H9 (cell line): ENCODE measurements around the gene BDH1. TPM values are rescaled to one million over a fixed set of nuclear protein-coding genes. Genes with fewer than 3 reads are reported as not detected.

Experiments used
- DNase-seq: peaks from one replicate; pipeline ENCODE4 v3.0.0-alpha.2; 2017
- H2AFZ ChIP-seq: one replicate; pipeline ENCODE4 v1.6.1; 2013; ENCODE audit warnings: mild to moderate bottlenecking, low read length, control low read depth, moderate library complexity
- H2AK5ac ChIP-seq: 2 replicates; pipeline ENCODE4 v1.6.1; 2013; ENCODE audit warnings: low read length, control low read depth, mixed read lengths; ENCODE audit not compliant: insufficient read length
- H2BK120ac ChIP-seq: one replicate; pipeline ENCODE4 v1.6.1; 2013; ENCODE audit warnings: low read depth, mild to moderate bottlenecking, low read length, control low read depth, inconsistent platforms; ENCODE audit not compliant: poor library complexity, severe bottlenecking
- H2BK12ac ChIP-seq: 2 replicates; pipeline ENCODE4 v1.6.1; 2013; ENCODE audit warnings: low read length, control low read depth, mixed read lengths, low read depth; ENCODE audit not compliant: insufficient read length
- H2BK15ac ChIP-seq: 2 replicates; pipeline ENCODE4 v1.6.1; 2013; ENCODE audit warnings: low read depth, low read length, control low read depth
- H2BK20ac ChIP-seq: one replicate; pipeline ENCODE4 v1.6.1; 2013; ENCODE audit warnings: low read depth, mild to moderate bottlenecking, low read length, control low read depth, inconsistent platforms; ENCODE audit not compliant: poor library complexity, severe bottlenecking
- H2BK5ac ChIP-seq: 2 replicates; pipeline ENCODE4 v1.6.1; 2013; ENCODE audit warnings: low read length, control low read depth, mixed read lengths; ENCODE audit not compliant: insufficient read length
- H3K14ac ChIP-seq: 2 replicates; pipeline ENCODE4 v1.6.1; 2013; ENCODE audit warnings: low read length, control low read depth; ENCODE audit not compliant: insufficient read depth
- H3K18ac ChIP-seq: 2 replicates; pipeline ENCODE4 v1.6.1; 2013; ENCODE audit warnings: low read depth, mild to moderate bottlenecking, mixed read lengths, low read length, control low read depth; ENCODE audit not compliant: insufficient read length
- H3K23ac ChIP-seq: 2 replicates; pipeline ENCODE4 v1.6.1; 2013; ENCODE audit warnings: low read length, control low read depth, mixed read lengths, low read depth; ENCODE audit not compliant: insufficient read length
- H3K23me2 ChIP-seq: 2 replicates; pipeline ENCODE4 v1.6.1; 2013; ENCODE audit warnings: low read depth, mild to moderate bottlenecking, mixed read lengths, low read length, control low read depth; ENCODE audit not compliant: insufficient read length, poor library complexity, severe bottlenecking
- H3K27ac ChIP-seq: 2 replicates; pipeline ENCODE4 v1.5.1; 2013; ENCODE audit warnings: low read length, control low read depth, mixed read lengths, low read depth; ENCODE audit not compliant: insufficient read length
- H3K27me3 ChIP-seq: 2 replicates; pipeline ENCODE4 v1.6.1; 2013; ENCODE audit warnings: low read length, control low read depth, inconsistent platforms; ENCODE audit not compliant: insufficient read depth
- H3K4ac ChIP-seq: 2 replicates; pipeline ENCODE4 v1.6.1; 2013; ENCODE audit warnings: low read depth, mild to moderate bottlenecking, control low read depth, inconsistent platforms, low read length, moderate library complexity
- H3K4me1 ChIP-seq: 2 replicates; pipeline ENCODE4 v1.6.1; 2013; ENCODE audit warnings: low read length, control low read depth, inconsistent platforms; ENCODE audit not compliant: insufficient read depth
- H3K4me2 ChIP-seq: 2 replicates; pipeline ENCODE4 v1.6.1; 2013; ENCODE audit warnings: low read length, control low read depth, mixed read lengths; ENCODE audit not compliant: insufficient read length, insufficient read depth
- H3K56ac ChIP-seq: 2 replicates; pipeline ENCODE4 v1.6.1; 2013; ENCODE audit warnings: low read depth, mild to moderate bottlenecking, mixed read lengths, low read length, control low read depth; ENCODE audit not compliant: insufficient read length
- H3K79me1 ChIP-seq: 2 replicates; pipeline ENCODE4 v1.6.1; 2013; ENCODE audit warnings: low read depth, mild to moderate bottlenecking, moderate library complexity, low read length, control low read depth, inconsistent platforms; ENCODE audit not compliant: insufficient read depth, poor library complexity, severe bottlenecking
- H3K79me2 ChIP-seq: 2 replicates; pipeline ENCODE4 v1.6.1; 2013; ENCODE audit warnings: low read length, control low read depth, inconsistent platforms; ENCODE audit not compliant: insufficient read depth
- H3K9ac ChIP-seq: 2 replicates; pipeline ENCODE4 v1.6.1; 2013; ENCODE audit warnings: low read length, control low read depth, mixed read lengths; ENCODE audit not compliant: insufficient read length; ENCODE audit errors: extremely low read depth
- H3K9me3 ChIP-seq: one replicate; pipeline ENCODE4 v1.6.1; 2013; ENCODE audit warnings: low read depth, low read length, inconsistent platforms; ENCODE audit not compliant: control insufficient read depth
- H3T11ph ChIP-seq: one replicate; pipeline ENCODE4 v1.6.1; 2013; ENCODE audit warnings: mild to moderate bottlenecking, low read length, control low read depth, inconsistent platforms
- H4K20me1 ChIP-seq: one replicate; pipeline ENCODE4 v1.6.1; 2013; ENCODE audit not compliant: control insufficient read depth, insufficient read length, insufficient read depth
- H4K5ac ChIP-seq: 2 replicates; pipeline ENCODE4 v1.6.1; 2013; ENCODE audit warnings: low read depth, mild to moderate bottlenecking, mixed read lengths, low read length, control low read depth; ENCODE audit not compliant: insufficient read length
- H4K8ac ChIP-seq: replicated peaks from 2 replicates; pipeline ENCODE4 v1.6.1; 2013; ENCODE audit warnings: low read length, control low read depth, mixed read lengths, low read depth; ENCODE audit not compliant: insufficient read length
- H4K91ac ChIP-seq: 2 replicates; pipeline ENCODE4 v1.6.1; 2013; ENCODE audit warnings: low read depth, mild to moderate bottlenecking, moderate library complexity, mixed read lengths, low read length, control low read depth; ENCODE audit not compliant: insufficient read length
- H3K27ac Mint-ChIP-seq, 3 experiments: 2 replicates in 2 of 3; 3 replicates in 1 of 3; pipeline ENCODE4 v1.8.0; 2020 to 2021; ENCODE audit warnings: mixed read lengths in 3 of 3, mild to moderate bottlenecking in 1 of 3, moderate library complexity in 1 of 3
- H3K27me3 Mint-ChIP-seq: 2 replicates; pipeline ENCODE4 v1.8.0; 2021; ENCODE audit warnings: low read depth, mild to moderate bottlenecking, moderate library complexity, mixed read lengths
- H3K36me3 Mint-ChIP-seq, 3 experiments: 2 replicates in 2 of 3; 3 replicates in 1 of 3; pipeline ENCODE4 v1.8.0; 2020 to 2021; ENCODE audit warnings: low read depth in 3 of 3, mixed read lengths in 3 of 3; ENCODE audit not compliant: insufficient read depth in 1 of 3
- H3K4me1 Mint-ChIP-seq, 2 experiments: 2 replicates each; pipeline ENCODE4 v1.8.0; 2020; ENCODE audit warnings: mixed read lengths in 2 of 2
- H3K4me3 Mint-ChIP-seq, 2 experiments: 2 replicates in 1 of 2; 3 replicates in 1 of 2; pipeline ENCODE4 v1.8.0; 2020 to 2021; ENCODE audit warnings: mild to moderate bottlenecking in 2 of 2, mixed read lengths in 2 of 2, moderate library complexity in 1 of 2
- H3K9me3 Mint-ChIP-seq, 2 experiments: 2 replicates in 1 of 2; 3 replicates in 1 of 2; pipeline ENCODE4 v1.8.0; 2020; ENCODE audit warnings: mild to moderate bottlenecking in 2 of 2, mixed read lengths in 2 of 2, moderate library complexity in 1 of 2
- CTCF ChIP-seq: fragments of 200-600 bp; sonication (generic); conservative IDR thresholded peaks from 3 replicates; pipeline ENCODE4 v1.8.0; 2021; ENCODE audit warnings: antibody characterized with exemption, mild to moderate bottlenecking
- WGBS: extraction: QIAGEN DNeasy Blood & Tissue Kit; methylation state at CpG from one replicate; pipeline ENCODE4 v1.1.7; 2013; ENCODE audit warnings: missing lambda C conversion rate, low lambda C conversion rate, mixed read lengths; ENCODE audit not compliant: insufficient read length; ENCODE audit errors: extremely low coverage; 5-methylcytosine and 5-hydroxymethylcytosine counted together
- total RNA-seq: library from RNA; stranded (reverse); gene quantifications from 2 replicates; pipeline ENCODE4 v1.2.1, GENCODE V29; 2021

Gene BDH1
- total RNA-seq, 1 experiment from 2014 or later, result 23.8 TPM

GRCh38 chr3:197583371-197583770 lies 27.6 kb upstream of the BDH1 start:
- Histone ChIP-seq H3K4ac (no peak overlapping the region), H3K18ac (no peak overlapping the region), H3K4me2 (no peak overlapping the region), H4K20me1 (peaks cover 2% of the 10 kb centered on the region), H3K56ac (no peak overlapping the region), H2BK120ac (no peak overlapping the region), H3K4me1 (peaks cover 4% of the 10 kb centered on the region; the same call in 1 of the 2 replicates), H3K14ac (no peak overlapping the region), H2BK12ac (no peak overlapping the region), H3K79me1 (no peaks in the 10 kb centered on the region), H2BK5ac (no peak overlapping the region), H3T11ph (no peak overlapping the region), H2AFZ (no peak overlapping the region), H3K9ac (no peak overlapping the region), H4K91ac (no peak overlapping the region), H2BK20ac (no peak overlapping the region), H2AK5ac (no peak overlapping the region), H3K9me3 (no peaks in the 10 kb centered on the region), H3K23me2 (no peaks in the 10 kb centered on the region), H4K8ac (no peak overlapping the region), H3K27me3 (no peaks in the 10 kb centered on the region), H3K23ac (no peak overlapping the region), H3K27ac (no peak overlapping the region), H2BK15ac (no peak overlapping the region), H4K5ac (no peak overlapping the region), H3K79me2 (no peaks in the 10 kb centered on the region)
- TF ChIP-seq CTCF, result no peak
- peaks cover 2 to 11% (median 7%) of the 10 kb centered on the region in 3 experiments; a peak in 6 of 7 replicates for H3K36me3 Mint-ChIP-seq
- DNase-seq, result no peak
- WGBS, result no CpG with 5 or more reads among the region's 7 CpGs
- H3K27ac Mint-ChIP-seq, result no peak overlapping the region
- H3K27me3 Mint-ChIP-seq, result peaks cover 3% of the 10 kb centered on the region
- H3K9me3 Mint-ChIP-seq, result peaks cover 12% of the 10 kb centered on the region in 2 experiments
- no peak overlapping the region for H3K4me3 Mint-ChIP-seq
- H3K4me1 Mint-ChIP-seq, result peaks cover 30 to 35% of the 10 kb centered on the region in 2 experiments
